Coronary artery (tissue), 2 donors: ENCODE measurements around the gene RIC8B.
"Not testable (repeated sequence)": the region's sequence is repeated elsewhere in the genome, so short reads cannot be mapped to it uniquely, and the experiment has no call there.

ENCODE experiments used
- DNase-seq: peaks from one replicate; pipeline ENCODE4 v3.0.0-alpha.2; 2017; ENCODE audit warnings: low spot score
- H3K27ac ChIP-seq, 2 donors: fragments of 200-600 bp; sonication (generic); one replicate each; pipeline ENCODE4 v1.5.1; 2016 to 2019
- H3K4me3 ChIP-seq: fragments of 200-600 bp; sonication (generic); 2 replicates; pipeline ENCODE4 v1.5.1; 2016; ENCODE audit warnings: mild to moderate bottlenecking, moderate library complexity
- TF ChIP-seq, protein P1 (sequence below): fragments of 200-600 bp; sonication (generic); IDR thresholded peaks from one replicate; pipeline ENCODE4 v1.5.1; 2019; ENCODE audit warnings: antibody characterized with exemption

RIC8B gene, protein sequence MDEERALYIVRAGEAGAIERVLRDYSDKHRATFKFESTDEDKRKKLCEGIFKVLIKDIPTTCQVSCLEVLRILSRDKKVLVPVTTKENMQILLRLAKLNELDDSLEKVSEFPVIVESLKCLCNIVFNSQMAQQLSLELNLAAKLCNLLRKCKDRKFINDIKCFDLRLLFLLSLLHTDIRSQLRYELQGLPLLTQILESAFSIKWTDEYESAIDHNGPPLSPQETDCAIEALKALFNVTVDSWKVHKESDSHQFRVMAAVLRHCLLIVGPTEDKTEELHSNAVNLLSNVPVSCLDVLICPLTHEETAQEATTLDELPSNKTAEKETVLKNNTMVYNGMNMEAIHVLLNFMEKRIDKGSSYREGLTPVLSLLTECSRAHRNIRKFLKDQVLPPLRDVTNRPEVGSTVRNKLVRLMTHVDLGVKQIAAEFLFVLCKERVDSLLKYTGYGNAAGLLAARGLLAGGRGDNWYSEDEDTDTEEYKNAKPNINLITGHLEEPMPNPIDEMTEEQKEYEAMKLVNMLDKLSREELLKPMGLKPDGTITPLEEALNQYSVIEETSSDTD

DNA sequence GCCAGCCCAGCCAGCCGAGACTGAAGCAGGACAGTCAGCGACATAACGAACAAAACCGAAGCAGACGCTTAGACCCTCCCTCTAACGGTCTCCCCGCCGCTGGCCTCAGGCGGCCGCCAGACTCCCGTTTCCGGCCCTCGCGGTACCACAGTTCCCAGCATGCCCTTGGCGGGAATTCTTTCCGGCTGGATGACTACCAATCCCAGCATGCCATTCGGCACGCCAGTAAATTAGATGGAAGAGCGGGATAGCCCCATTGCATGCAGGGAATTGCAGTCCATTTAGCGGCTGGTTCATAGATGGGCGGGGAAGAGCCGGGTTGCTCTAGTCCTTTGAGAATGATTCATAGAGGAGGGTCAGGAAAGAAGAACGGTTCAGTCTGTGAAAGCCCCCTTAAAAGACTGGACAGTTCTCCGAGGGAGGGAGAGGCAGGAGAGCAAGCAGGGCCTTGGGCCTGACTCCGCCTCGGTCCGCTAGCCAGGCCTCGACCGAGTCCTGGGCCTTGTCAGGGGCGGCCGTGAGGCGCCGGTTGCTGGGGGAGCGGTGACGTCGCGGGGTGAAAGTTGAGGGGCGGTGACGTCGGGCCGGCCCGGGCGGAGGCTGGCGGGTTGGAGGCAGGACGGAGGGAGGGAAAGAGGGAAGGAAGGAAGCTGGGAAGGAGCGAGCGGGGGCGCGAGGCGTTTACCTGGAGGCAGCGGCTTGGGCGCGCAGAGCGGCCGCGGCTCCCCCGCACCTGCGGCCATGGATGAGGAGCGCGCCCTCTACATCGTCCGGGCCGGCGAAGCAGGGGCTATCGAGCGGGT is at the start of gene RIC8B:
Gene RIC8B (plus strand): TSS at position 678 of the 803 bp plus-strand sequence. CDS start 64 bp downstream, at position 742.
- H3K4me3 ChIP-seq: peak within 1 kb of the TSS; percentile 98
- TF ChIP-seq, protein P1, sequence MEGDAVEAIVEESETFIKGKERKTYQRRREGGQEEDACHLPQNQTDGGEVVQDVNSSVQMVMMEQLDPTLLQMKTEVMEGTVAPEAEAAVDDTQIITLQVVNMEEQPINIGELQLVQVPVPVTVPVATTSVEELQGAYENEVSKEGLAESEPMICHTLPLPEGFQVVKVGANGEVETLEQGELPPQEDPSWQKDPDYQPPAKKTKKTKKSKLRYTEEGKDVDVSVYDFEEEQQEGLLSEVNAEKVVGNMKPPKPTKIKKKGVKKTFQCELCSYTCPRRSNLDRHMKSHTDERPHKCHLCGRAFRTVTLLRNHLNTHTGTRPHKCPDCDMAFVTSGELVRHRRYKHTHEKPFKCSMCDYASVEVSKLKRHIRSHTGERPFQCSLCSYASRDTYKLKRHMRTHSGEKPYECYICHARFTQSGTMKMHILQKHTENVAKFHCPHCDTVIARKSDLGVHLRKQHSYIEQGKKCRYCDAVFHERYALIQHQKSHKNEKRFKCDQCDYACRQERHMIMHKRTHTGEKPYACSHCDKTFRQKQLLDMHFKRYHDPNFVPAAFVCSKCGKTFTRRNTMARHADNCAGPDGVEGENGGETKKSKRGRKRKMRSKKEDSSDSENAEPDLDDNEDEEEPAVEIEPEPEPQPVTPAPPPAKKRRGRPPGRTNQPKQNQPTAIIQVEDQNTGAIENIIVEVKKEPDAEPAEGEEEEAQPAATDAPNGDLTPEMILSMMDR: no peak
- DNase-seq: peak; percentile 97
- H3K27ac ChIP-seq: peak within 1 kb of the TSS; percentile 91 to 97

DNA sequence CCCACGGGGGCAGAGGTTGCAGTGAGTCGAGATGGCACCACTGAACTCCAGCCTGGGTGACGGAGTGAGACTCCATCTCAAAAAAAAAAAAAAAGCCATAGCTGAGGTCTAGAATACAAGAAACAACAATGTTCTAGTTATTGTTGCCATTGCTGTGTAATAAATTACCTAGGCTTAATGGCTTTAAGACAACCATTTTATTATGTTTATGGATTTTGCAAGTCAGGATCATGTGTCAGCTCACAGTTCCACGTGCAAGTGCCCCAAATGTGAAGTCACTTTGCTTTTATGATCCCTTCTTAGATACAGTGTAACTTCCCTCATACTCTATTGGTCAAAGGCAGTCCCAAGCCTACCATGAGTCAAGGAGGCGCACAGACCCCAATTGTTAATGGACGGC is 49.5 kb upstream of the RIC8B start:
- no peak for DNase-seq
- Histone ChIP-seq H3K27ac (no peak overlapping the region), H3K4me3 (no peak overlapping the region)
- TF ChIP-seq, protein P1: no peak

DNA sequence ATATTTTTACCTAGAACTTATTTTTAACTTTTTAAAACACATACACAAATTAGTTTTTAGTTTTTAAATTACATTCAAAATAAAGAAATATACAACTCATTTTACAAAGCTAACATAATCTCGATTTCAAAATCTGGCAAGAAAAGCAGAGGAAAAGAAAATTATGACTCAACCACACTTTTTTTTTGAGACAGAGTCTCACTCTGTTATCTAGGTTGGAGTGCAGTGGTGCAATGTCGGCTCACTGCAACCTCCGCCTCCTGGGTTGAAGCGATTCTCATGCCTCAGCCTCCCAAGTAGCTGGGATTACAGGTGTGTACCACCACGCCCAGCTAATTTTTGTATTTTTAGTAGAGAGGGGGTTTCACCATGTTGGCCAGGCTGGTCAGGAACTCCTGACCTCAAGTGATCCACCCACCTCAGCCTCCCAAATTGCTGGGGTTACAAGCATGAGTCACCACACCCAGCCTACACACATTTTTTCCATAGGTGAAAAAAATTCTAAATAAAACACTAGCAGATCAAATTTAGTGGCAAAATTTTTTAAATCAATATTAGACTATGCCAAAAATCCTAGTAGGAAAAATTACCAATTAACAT is 47.8 kb upstream of the RIC8B start:
- DNase-seq, H3K27ac ChIP-seq, H3K4me3 ChIP-seq: not testable (repeated sequence)

DNA sequence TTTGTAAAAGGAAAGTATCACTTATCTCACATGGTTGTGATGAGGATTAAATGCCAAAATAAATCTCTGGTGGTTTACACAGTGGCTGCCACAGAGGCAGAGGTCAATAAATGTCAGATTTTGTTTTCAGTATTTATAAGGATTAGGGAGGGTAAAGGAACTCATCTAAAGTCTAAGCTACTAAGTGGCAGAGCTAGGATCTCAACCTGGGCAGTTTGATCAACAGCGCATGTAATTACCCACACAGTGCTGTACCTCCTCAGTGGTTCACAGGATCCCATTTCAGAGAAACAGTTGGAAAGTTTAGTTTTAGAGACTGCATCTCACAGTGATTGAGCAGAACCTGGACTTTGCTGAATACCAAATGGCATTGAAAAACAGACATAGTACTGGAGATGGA is 44.9 kb upstream of the RIC8B start:
- TF ChIP-seq, protein P1: no peak
- DNase-seq: no peak
- Histone ChIP-seq H3K27ac (no peak overlapping the region), H3K4me3 (no peak overlapping the region)

DNA sequence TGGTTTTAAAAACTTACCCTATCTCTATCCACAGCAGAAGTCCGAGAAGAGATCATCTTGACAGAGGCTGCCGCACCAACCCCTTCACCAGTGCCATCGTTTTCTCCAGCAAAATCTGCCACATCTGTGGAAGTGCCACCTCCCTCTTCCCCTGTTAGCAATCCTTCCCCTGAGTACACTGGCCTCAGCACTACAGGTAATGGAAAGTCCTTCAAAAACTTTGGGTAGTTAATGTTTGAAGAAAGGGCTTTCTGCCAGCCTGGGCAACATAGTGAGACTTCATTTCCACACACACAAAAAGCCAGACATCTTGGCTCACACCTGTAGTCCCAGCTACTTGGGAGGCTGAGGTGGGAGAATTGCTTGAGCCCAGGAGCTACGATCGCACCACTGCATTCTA is 41.6 kb upstream of the RIC8B start:
- no peak for DNase-seq
- Histone ChIP-seq H3K4me3 (no peak overlapping the region), H3K27ac (no peak overlapping the region)
- TF ChIP-seq, protein P1: no peak

DNA sequence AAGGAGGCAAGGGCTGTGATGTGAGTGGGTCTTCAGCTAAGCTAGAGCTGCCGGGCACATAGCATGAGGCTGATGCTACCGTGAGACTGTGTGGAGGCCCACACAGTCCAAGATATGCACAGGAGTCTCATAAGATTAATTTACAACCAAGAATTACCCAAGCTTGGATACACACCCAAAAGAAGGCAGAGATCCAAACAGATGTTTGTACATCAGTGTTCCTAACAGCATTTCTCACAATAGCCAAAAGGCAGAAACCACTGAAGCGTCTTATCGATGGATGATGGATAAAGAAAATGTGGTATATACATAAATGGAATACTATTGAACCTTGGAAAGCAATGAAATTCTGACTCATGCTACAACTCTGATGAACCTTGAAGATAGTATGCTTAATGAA is 40.8 kb upstream of the RIC8B start:
- DNase-seq: no peak
- no peak overlapping the region for H3K4me3 ChIP-seq
- TF ChIP-seq, protein P1: no peak
- H3K27ac ChIP-seq: no peak overlapping the region
